Renal cortical epithelial cell (primary cell): ENCODE data around the gene SLC2A1. TPM values are rescaled to one million over a fixed set of nuclear protein-coding genes. Genes with fewer than 3 reads are reported as not detected.

Source experiments
- DNase-seq: peaks from one replicate; pipeline ENCODE4 v3.0.0-alpha.2; 2011; ENCODE audit warnings: low read depth
- total RNA-seq: library from RNA; depleted of rRNA; stranded (reverse); fragments of >200 nt; gene quantifications from 2 replicates; pipeline ENCODE4 v1.2.3, GENCODE V29; 2014

SLC2A1 gene
- total RNA-seq, 1 donor from 2014 or later = 578 TPM

- DNase-seq = no peak
Observed at GRCh38 chr1:42979896-42980800, 21.5 kb upstream of the SLC2A1 start.

DNA sequence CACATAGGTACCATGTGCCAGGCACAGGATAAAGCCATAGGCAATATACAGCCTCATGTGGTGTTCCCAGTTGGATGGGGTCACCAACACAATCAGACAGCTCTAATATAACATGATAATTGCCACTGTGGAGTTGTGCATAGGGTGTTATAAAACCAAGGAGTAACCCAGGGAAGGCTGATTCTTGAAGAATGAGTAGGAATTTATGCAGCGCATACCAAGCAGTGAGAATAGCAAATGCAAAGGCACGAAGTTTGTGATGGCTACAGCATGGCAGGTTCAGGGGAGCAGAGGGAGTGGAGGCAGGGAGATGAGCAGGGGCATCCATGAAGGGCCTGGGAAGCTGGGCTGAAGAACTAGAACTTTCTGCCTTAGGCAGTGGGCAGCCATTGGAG is 20.4 kb upstream of the SLC2A1 start:
- no peak for DNase-seq

- DNase-seq = no peak
Observed at GRCh38 chr1:42978317-42979035, 19.8 kb upstream of the SLC2A1 start.

DNA sequence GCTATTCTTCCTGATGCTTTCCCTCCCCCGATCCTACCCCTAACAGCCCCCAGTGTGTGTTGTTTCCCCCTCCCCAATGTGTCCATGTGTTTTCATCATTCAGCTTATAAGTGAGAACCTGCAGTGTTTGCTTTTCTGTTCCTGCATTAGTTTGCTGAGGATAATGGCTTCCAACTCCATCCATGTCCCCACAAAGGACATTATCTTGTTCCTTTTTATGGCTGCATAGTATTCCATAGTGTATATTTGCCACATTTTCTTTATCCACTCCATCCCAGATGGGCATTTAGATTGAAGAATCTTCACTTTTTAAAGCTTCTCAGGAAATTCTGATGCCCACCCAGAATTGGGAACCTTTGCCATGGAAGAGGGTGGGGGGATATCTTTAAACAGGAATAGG is 19.0 kb upstream of the SLC2A1 start:
- no peak for DNase-seq

DNA sequence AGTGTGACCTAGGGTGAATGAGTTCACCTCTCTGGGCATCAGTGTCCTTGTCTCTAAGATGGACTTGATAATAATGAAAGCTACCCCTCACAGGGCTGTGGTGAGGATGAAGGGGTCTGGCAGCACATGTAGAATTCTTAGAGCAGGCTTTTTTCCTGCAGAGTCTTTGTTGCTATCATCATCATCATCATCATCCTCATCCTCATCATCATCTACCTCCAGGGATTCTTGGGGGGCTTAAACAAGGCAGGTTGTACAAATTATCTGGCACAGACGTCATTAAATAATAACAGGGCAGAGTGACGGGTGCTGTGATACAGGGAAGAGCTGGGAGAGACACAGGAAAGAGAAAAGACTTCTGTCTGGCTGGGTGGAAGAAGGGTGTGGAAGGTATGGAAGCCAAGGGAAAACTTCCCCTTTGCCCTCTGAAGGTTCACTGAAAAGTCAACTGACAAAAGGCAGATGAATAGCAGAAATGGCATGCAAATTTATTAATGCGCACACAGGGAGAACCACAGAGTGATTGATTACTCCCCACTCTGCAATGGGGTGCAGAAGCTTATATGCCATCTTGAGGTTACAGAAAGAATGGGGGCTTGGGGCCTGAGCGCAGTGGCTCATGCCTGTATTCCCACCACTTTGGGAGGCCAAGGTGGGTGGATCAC is 17.0 kb upstream of the SLC2A1 start:
- DNase-seq = no peak

GRCh38 chr1:42974767-42975437 is 16.2 kb upstream of the SLC2A1 start:
- no peak for DNase-seq

DNA sequence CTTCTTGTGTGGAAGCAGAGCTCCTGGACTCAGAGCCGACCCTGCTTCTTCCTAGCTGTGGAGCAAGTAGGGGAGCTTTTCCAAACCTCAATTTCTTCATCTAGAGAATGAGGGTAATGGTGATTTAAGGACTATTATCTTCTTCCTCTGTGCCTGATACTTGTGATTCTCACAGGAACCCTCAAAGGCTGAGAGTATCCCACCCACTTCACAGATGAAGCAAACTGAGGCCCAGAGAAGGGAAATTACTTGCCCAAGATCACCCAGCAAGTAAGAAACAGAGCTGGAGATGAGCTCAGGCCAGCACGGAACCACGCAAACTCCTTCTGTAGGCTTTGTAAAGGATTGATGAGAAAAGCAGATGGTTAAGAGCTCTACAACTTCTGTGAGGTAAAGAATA is 15.1 kb upstream of the SLC2A1 start:
- DNase-seq = no peak

GRCh38 chr1:42973286-42973685 is 14.6 kb upstream of the SLC2A1 start:
- DNase-seq = no peak

- DNase-seq = no peak
Observed at GRCh38 chr1:42971841-42972291, 13.2 kb upstream of the SLC2A1 start.

- no peak for DNase-seq
Observed at GRCh38 chr1:42970143-42970542, 11.5 kb upstream of the SLC2A1 start.

- no peak for DNase-seq
Observed at GRCh38 chr1:42968654-42969053, 10.0 kb upstream of the SLC2A1 start.

- DNase-seq = peak; percentile 98
Observed at GRCh38 chr1:42966688-42967612, 8.3 kb upstream of the SLC2A1 start.

DNA sequence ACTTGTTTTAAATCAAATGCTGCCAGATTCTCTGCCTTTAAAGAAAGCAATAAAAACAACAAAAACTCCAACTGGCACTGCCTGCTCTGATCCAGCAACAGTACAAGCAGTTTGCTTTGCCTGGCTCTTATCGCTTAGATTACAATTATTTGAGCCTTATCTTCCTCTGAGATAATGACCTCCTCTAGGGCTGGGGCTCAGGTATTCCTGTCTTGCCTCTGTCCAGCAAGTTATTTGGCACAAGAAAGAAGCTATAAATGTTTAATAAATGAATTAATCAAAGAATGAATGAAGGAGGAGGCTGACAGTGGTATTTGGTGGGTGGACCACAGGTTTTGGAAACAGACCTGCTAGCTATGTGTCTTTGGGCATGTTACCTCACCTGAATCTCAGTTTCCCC is 6.7 kb upstream of the SLC2A1 start:
- DNase-seq = no peak

GRCh38 chr1:42964044-42964812 is 5.6 kb upstream of the SLC2A1 start:
- no peak for DNase-seq

DNA sequence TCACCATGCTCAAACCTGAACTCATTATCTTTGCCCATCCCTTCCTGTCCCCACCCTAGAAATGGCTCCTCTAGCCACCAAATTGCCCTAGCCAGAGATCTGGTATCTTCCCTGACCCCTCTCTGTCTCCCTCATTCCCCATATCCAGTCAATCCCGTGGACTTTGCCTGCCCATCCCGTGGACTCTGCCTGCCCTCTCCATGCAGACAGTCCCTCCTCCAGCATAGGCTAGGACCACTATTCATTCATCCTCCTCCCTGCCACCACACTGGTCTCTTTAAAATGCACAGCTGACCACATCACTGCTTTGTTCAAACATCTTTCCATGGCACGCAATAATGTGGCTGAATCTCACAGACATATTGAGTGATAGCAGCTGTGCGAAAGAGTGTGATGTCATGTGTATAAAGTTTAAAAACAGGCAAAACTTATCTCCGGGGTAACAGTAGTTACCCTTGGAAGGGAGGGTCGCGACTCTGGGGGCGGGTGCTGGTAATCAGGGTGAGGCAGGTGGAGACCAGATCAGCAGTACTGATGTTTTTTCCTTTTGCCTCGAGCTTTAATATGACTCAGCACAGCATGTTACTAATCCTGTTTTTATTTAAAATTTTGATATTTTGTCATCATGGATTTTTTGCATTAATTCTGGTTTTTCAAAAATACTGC is 4.8 kb upstream of the SLC2A1 start:
- peak; percentile 54 for DNase-seq

DNA sequence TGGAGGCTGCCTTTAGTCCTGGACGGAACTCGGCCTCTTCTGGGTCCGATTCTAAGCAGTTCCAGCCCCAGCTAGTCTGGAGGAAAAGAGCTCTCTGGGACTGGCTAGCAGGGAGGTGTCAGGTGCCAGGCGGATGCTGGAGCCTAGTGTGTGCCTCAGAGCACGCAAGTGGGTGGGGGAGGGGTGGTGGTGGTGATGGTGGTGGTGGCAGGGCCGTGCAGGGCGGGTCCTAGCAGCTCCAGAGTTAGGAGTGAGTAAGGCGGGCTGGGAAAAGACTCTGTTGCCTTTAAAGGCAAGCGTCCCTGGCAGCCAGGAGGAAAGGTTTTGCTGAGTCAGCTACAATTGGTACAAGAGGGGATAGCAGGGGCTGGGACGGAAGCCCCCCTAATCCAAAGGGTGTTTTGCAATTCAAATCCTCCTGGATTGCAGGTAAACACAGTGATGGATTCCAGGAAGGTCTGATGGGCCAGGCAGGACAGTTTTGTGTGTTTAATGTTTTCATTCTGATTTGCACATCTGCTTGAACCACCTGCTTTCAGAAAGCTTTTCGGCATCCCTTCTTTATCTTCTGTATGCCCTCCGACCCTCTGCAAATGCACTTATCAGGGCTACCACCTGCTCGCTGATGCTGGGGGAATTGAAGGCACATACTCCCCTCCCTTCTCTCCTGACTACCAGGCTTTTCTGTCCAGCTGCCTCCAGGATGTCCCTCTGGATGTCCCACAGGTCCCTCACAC is 4.1 kb upstream of the SLC2A1 start:
- peak; percentile 76 for DNase-seq

GRCh38 chr1:42961312-42962091 is 2.8 kb upstream of the SLC2A1 start:
- DNase-seq = peak; percentile 69
